Epithelial cell of prostate (primary cell): ENCODE measurements around the gene GPR37L1.

Experiments used
- DNase-seq: peaks from one replicate; pipeline ENCODE4 v3.0.0-alpha.2; 2011; ENCODE audit warnings: low read depth, low spot score
- H3K27ac ChIP-seq: fragments of 450-650 bp; 2 replicates; pipeline ENCODE4 v1.5.1; 2017; ENCODE audit warnings: mild to moderate bottlenecking

Gene GPR37L1, protein sequence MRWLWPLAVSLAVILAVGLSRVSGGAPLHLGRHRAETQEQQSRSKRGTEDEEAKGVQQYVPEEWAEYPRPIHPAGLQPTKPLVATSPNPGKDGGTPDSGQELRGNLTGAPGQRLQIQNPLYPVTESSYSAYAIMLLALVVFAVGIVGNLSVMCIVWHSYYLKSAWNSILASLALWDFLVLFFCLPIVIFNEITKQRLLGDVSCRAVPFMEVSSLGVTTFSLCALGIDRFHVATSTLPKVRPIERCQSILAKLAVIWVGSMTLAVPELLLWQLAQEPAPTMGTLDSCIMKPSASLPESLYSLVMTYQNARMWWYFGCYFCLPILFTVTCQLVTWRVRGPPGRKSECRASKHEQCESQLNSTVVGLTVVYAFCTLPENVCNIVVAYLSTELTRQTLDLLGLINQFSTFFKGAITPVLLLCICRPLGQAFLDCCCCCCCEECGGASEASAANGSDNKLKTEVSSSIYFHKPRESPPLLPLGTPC

DNA sequence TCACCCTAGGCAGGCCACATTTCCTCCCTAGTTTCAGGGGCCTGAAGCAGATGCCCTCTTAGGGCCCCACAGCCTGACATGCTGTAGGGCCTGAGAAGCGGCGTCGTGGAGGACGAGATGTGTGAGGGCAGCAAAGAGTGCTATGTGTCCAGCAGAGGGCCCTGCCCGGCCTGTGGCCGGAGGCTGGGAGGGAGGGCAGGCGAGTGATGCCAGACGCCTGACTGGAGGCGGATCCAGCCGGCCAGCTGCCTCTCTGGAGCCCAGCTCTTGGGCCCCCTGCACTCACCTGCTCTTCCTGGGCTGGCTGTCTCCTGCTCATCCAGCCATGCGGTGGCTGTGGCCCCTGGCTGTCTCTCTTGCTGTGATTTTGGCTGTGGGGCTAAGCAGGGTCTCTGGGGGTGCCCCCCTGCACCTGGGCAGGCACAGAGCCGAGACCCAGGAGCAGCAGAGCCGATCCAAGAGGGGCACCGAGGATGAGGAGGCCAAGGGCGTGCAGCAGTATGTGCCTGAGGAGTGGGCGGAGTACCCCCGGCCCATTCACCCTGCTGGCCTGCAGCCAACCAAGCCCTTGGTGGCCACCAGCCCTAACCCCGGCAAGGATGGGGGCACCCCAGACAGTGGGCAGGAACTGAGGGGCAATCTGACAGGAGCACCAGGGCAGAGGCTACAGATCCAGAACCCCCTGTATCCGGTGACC, at the start of gene GPR37L1:
Gene GPR37L1 (plus strand): TSS at position 279 of the 697 bp plus-strand sequence. CDS start 47 bp downstream, at position 326.
- DNase-seq: no peak
- no peak within 1 kb of the TSS for H3K27ac ChIP-seq

DNA sequence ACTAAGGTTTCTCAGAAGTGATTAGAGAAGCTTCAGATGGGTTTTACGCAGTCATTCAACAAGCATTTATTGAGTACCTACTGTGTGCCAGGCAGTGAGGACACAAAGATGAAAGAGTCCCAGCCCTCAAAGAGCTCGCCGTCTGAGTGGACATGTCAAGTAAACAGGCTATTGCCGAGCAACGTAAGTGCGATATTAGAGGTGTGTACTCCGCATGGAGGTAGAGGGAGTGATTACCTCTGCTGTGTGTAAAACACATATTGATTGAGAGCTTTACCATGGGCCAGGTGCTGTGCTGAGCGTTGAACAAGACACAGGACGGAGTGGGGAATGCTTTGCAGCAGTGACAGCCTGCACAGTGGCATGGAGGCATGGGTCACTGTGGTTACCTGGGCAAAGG, 49.5 kb upstream of the GPR37L1 start:
- DNase-seq: no peak
- no peak overlapping the region for H3K27ac ChIP-seq

DNA sequence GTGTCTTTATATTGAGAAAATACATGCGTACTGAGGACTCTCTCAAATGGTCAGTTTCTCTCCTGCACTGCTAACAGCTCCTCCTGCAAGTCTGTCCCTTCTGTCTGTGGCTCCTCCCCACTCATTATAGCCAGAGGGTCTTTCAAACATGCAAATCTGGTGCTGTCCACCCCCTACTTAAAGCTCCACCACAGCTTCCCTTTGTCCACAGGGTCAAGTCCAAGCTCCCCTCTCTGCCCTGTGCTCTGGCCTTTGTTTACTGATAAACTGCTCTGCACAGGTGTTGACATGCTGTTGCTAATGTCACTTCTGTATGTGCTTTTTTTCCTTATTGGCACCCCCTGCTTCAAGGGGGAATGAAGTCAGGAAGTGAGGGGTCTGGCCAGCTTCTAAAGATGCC, 47.7 kb upstream of the GPR37L1 start:
- DNase-seq: no peak

DNA sequence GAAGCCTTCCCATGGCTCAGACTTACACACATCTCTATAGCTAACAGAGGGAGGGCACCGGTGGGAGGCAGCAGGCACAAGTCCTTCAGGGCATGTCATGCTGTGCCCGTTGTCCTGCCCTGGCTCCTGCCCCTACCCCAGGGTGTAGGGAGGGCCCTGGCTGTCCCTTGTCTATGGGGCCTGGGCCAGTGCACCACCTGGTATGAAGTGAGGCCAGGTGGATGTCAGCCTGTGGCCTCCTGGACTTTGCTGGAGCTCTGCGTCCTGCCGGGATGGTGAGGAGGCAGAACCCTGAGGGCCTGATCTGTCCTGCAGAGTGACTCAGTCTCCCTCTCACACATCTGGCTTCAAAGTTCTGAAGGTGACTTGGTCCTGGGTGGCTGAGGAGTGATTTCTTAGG, 47.3 kb upstream of the GPR37L1 start:
- DNase-seq: no peak
- H3K27ac ChIP-seq: no peak overlapping the region

More for the DNA sequence above, 47.7 kb upstream of the GPR37L1 start:
- no peak overlapping the region for H3K27ac ChIP-seq

DNA sequence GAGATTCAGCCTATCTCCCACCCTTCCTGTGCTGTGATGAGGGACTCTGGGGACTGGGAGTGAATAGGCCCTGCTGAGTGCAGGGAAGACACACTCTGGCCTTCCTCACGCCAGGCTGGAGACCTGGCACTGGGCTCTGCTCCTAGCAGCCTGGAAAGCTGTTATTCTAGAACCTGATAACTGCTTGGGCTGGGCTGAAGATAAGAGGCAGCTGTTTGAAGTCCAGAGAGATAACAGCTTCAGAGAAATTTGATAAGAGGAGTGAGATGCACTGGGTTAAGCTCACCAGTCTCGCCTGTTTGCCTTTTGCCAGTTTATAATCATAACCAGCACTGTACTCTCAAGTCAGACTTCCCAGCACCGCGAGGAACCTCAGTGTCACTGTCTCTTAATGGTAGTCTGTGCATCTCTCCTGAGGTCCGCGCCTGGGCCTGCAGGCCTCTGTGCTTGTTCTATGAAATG, 46.6 kb upstream of the GPR37L1 start:
- DNase-seq: no peak
- no peak overlapping the region for H3K27ac ChIP-seq

DNA sequence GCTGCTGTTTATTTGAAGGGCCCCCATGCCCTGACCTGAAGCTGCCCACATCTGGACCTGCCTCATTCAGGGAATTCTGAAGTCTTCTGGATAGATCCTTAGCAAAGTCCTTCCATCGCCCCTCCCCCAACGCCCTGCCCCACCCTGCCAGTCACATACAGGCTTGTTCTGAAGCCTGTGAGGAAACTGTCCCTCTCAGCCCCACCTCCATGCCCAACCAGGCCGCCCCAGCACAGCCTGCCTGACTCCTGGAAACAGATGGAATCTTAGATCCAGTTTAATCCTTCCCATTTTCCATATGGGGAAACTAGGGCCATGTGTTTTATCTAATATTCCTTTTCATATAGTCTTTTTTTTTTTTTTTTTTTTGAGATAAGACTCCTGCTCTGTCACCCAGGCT, 44.5 kb upstream of the GPR37L1 start:
- no peak overlapping the region for H3K27ac ChIP-seq
- DNase-seq: no peak

DNA sequence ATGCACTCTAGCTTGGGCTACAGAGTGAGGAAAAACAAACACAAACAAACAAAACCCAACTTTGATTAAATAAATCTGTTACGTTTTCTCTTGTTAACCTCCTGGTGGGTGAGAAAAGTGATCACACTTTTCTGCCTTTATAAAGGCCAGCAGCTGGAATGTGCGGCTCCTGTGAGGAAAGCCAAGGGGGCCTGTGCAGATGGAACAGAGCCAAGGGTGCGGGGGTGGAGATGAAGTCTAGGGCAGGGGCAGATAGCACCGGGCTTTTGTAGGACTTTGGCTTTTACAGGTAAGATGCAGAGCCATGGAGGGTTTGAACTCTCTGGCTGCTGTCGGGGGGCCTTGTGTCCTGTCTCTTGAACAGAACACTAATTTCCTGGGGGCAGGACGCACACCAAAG, 40.7 kb upstream of the GPR37L1 start:
- no peak overlapping the region for H3K27ac ChIP-seq
- DNase-seq: no peak

DNA sequence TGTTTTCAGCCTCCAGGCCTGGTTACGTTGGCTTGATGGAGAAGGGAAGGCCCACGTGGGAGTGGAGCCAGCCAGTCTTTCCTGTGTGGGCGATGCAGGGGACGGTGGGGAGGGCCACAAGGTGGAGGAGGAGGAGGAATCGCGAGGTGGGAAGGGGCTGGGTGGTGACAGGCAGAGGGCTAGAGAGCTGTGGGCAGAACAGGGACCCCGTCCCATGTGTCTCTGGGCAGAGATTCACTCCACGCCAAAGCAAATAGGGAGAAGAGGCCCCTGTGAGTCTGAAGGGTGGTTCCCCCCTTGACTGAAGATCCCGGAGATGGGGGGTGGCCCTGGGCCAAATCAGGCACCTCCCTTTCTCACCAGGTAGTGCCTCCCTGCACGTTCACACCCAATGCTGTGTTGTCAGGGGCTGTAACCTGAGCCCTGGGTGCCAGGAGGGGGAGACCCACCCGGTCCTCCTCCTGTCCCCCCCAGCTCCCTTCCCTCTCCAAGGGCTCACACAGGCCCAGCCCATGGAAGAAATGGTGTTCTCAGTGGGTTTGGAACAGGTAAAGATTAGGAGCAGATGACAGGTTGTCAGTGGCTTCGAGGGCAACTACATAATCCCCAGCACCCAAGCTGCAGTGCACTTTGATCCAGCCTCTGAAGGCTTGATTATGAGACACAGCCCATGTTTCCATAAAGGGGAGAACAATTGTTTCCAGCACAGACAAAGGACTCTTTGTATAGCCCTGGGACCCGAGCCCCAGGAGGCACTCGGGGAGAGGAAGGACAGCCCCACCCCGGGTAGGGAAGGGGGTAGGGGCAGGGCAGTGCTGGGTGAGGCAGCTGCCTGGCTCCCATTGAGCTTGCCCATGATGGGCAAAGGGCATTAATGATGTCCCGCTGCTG, 37.7 kb upstream of the GPR37L1 start:
- DNase-seq: no peak

DNA sequence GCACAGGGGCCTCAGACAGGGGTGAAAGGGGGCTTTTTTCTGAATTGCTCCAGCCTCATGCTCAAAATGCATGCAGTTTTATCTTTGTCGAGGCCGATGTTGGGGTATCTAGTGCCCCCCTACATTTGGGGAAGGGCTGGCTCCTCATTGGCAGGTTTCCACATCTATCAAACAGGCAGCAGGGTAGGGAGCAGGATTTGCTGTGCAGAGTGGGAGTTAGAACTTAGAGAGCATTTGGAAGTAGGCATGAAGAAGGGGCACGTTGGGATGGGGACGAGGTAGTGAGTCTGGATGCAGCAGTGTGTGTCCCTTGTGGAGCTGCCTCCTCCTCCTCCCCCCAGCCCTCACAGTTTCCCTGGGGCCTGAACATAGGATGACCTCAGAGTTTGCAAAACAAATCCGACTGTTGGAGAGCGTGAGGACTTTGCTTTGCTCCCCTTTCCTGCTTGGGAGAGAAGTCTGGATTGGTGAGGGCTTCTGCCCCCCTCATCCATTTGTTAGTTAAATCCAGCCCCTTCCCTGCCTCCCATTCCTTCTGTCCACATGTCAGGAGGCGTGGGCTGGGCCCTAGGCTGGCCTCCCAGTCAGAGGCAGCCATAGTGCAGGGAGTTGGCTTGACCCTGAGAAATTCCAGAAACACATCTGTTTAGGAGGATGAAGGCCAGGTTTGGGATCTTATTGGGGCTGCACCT, 36.9 kb upstream of the GPR37L1 start:
- H3K27ac ChIP-seq: no peak overlapping the region
- no peak for DNase-seq

More for the DNA sequence above, 37.7 kb upstream of the GPR37L1 start:
- H3K27ac ChIP-seq: no peak overlapping the region

DNA sequence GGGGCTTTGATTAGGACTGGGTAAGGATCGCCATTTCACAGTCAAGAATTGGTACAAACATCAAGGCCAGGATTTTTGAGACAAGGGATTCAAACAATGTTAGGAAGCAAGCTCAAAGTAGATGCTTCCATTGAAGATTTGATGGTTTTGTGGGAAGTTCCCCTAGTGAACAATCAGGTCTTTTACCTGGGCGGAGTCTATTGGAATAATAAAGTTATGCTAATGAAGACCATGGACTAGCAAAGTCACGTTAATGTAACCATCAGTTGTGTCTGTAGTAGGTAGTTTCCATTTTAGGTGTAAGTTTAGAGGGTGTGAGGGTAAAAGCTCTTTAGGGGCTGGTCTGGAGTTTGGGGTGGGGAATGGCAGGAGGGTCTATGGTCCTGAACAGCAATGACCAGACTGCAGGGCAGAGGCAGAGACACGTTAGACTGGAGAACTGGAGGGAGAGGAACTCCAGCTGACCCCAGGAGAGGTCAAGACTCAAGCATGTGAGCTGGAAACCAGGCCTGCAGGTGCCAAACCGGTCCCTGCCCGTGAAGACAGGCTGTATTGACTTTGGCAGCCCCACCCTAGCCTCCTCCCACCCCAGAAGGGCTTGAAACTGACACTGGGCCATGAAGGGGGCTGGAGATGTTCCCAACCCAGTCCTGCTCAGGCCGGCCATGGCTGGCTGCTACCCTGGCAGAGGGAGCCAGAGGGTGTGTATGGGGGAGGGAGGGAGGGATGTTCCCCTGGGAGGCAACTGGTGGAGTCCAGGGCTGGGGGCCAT, 36.0 kb upstream of the GPR37L1 start:
- no peak for DNase-seq
- no peak overlapping the region for H3K27ac ChIP-seq

DNA sequence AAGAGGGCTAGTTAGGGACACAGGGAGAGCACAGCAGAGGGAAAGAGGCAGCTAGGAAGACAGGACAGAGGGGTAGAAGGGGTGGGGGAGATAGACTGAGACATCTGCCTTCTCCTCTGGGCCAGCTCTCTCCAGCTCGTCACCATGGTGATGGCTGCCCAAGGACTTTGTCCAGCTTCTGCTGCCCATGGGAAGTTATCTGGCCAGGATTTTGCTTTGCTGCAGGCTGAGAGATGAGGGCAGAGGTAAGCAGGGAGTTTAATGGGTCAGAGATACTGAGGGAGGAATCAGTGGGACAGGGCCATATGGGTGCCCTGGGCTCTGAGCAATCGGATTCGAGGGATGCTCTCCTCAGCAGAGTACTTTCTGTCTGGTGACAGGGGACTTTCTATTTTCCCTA, 34.5 kb upstream of the GPR37L1 start:
- DNase-seq: no peak
- no peak overlapping the region for H3K27ac ChIP-seq

DNA sequence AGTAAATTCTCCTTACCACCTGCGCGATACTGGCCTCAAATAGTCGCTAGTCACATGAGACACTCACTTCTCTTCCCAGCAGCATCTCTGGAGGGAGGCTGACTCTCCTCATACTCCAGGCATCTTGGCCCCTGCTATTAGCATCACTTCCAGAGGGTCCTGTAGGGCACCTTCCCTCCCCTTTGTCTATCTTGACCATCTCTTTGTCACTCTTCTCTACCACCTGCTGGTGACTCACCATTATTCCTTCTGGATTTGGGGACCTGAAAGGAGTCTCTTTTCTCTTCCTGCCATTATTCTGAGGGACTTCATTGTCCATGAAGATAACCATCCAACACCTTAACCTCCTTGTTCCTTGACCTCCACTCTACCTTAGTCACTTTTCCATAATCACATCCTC, 31.7 kb upstream of the GPR37L1 start:
- DNase-seq: no peak
- H3K27ac ChIP-seq: no peak overlapping the region

DNA sequence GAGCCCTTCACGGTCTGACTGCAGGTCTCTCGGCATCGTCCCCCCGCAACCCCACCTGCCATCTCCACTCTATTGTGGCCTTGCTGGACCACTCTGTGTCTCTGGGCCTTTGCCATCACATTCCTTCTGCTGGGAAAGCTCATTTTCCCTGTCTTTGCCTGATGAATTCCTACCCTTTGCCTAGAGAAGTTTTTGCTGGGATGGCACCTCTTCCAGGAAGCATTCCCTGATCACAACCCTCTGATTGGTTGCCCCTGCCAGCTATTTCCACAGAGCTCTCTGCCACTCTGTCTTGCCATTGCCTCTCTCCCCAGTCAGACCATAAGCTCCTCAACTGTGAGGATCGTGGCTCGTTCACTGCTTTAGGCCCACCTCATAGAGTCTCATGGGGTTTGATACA, 28.9 kb upstream of the GPR37L1 start:
- H3K27ac ChIP-seq: no peak overlapping the region

DNA sequence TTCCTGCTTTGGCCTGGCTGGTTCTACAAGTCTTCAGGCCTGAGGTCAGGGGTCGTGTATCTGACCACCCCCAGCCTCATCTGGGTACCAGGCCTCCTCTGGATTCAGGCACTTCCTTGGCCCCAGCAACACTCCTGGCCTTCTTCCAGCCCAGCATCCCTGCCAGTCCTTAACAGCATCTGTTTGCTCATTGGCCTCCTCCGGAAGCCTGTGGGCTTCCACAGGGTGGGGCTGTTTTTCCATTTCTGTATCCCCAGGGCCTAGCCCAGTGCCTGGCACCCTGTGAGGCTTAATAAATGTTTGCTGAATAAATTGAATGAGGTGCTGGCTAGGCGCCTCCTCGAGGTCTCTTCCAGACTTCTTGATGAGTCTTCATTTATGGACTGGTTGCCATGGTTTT, 21.5 kb upstream of the GPR37L1 start:
- H3K27ac ChIP-seq: no peak overlapping the region

More for the DNA sequence above, 28.9 kb upstream of the GPR37L1 start:
- DNase-seq: no peak

DNA sequence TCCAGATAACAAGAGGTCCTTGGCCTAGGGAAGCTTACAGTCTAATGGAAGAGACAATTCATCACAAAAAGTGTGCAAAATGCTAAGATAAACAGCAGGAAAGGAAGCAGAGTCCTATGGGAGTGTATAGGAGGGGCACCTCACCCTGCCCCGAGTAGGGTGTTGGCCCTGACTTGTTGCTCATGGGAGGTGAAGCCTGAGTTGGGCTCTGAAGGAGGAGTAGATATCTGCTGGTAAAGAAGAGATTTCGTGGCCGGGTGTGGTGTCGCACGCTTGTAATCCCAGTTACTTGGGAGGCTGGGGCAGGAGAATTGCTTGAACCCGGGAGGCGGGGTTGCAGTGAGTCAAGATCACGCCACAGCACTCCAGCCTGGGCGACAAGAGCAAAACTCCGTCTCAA, 18.6 kb upstream of the GPR37L1 start:
- H3K27ac ChIP-seq: no peak overlapping the region
- DNase-seq: no peak

More for the DNA sequence above, 21.5 kb upstream of the GPR37L1 start:
- DNase-seq: no peak

DNA sequence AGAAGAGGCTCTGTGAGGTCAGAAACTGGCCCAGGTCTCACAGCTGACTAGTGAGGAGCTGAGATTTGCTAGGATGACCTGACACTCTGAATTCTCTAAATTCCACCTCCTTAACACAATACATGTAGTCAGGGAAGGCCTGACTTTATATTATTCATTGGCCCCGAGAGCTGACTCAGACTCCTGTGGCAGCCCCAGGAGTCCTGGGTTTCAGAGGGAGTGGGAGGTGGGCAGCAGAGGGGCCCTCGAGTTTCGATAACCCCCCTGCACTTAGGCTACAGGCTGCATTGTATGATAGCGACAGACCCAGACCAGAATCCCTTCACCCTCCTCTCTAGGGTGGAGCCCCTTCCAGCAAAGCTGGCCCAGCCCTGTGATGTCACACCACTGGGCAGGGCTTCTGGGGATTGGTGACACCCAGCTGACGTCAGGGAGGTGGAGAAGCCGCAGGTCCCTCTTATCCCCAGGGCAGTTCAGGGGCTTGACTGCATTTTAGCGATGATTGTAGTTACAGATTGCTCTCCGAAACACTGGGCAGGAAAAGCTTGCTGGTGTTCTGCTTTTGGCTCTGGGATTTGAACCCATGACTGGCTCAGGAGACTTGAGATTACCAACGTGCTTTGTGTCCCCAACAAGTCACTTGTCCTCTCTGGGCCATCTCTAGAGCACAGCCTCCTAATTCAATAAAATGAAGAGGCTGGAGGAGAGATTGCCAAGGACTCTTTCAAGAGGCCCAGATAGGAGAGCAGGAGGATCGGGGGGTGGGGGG, 17.0 kb upstream of the GPR37L1 start:
- no peak for DNase-seq
- H3K27ac ChIP-seq: peak overlapping the region; percentile 62

DNA sequence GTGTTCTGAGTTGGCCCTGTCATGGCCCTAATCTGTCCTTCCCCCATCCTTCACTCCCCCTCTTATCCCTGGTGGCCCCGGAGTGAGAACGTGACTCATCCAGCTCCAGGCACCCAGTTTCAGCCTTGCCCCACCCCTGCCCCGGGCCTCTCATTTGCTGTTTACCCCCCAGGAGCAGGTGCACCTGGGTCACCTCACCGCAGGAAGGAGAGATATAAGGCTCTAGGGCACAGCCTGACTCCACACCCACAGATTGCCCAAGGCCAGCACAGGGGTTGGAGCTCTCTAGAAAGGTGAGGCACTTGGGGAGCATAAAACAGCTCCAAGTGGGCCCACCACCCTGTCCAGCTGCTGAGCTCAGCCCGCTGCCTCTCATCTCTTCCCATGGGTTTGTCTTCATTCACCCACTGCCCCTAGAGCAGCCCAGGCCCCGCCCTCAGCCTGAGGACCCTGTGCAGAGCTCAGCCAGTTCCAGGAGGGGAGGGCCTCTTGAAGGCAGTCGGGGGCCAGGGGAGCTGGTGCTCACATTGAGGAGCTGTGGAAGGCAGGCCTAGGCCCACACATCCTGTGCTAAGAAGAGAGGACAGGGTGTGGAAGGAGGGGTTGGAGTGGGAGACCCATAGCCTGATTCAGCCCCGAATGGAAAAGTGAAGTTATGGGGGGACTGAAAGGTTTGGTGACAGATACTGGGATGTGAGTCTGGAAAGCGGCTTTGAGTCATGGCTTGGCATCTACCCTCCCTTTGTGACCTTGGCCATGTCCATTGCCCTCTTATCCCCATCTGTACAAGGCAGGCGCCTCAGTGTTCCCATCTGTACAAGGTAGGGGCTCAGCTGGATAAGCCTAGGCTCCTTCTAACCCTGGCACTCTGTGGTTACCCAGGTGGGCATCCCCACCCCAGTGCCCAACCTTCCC, 16.1 kb upstream of the GPR37L1 start:
- H3K27ac ChIP-seq: peak overlapping the region; percentile 62

More for the DNA sequence above, 16.1 kb upstream of the GPR37L1 start:
- no peak for DNase-seq
